NOMO-1 treated with DMSO at 0.1 percent for 48 hours (cell line): Measurements from ENCODE around the gene SEMG2.
A peak's percentile ranks its signal among the peaks of the same experiment; 100 is the strongest.

Source experiments
- DNase-seq: peaks from one replicate; lab custom pipeline; 2025; ENCODE audit not compliant: unreplicated experiment; lab: John Stamatoyannopoulos, UW

SEMG2 gene

DNA sequence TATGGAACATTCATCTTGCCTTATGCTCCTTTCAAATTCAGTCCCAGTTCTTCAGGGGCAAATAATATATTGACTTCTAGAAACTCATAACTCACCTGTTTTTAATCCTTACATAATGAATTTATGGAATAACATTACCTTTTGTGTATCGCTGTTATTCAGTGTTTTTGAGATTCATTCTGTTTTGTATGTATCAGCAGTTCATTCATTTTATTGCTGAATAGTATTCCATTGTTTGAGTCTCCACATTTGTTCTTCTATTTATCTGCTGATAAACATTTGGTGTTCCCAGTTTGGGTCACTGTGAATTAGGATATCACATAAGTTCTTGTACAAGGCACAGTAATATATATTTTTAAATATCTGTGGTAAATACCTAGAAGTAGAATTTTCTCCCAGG, 5.1 kb downstream of the SEMG2 start:
- no peak for DNase-seq

DNA sequence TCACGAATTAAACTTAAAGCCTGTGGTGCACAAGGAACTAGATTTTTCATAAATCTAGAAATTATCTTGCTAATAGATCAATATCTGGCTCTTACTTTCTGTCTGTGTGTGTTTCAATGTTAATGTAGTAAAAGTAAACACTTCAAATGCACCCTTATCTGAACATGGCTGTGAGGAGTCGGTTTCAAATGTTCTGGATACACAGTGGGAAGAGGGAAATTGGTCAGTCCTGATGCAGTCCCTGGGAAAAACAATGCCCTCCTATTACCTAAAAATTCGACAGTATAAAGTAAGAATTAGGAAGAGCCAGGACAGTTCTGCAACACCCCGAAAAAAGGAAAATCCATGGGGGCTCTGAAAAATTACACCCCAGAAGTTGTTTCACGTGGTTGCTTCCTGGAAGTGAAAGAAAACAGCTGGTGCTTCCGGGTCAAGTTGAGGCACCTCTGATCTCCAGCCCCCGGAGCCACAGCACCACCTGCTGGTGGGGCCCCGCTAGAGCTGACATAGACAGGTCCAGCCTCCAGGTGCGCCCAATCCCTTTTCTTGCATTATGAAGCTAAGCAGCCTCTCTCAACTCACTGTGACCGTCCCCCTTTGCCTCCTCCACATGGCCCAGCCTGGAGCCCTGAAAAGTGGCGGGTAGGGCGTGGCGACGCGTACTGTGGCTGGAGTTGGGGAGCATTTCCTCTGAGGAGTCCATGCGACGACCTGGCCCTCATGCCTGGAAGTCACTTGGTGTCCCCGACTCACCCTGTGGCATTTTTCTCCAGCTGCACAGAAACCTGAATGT, 8.3 kb downstream of the SEMG2 start:
- DNase-seq, result peak; percentile 16

DNA sequence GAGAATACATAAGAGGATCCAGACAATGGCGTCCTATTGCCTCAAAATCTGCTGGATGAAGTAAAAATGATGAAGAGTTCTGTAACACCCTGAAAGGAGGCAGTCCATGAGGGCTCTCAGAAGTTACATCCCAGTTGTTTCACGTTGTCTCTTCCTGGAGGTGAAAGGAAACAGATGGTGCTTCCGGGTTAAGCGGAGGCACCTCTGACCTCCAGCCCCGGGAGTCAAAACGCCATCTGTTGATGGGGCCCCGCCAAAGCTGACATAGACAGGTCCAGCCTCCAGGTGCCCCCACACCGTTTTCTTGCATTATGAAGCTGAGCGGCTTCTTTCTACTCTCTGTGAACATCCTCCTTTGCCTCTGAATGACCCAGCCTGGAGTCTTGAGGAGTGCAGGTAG, 9.5 kb downstream of the SEMG2 start:
- no peak for DNase-seq

DNA sequence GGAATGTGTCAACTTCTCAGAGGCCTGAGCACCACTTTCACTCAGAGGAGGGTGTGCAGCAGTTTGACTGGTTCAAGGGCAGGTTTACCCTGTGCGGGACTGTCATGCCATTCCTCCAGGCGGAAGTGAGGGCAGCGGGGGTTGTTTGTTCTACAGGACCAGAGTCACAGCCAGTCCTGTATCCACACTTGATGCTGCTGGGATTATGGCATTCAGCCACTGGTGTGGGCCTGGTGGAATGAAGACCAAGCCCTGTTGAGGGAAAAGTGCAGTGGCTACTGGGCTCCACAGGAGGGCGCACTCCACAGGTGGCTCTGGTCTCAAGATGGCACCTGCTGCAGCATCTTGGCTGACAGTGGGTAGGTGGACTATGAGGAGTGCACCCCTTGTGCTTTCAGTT, 14.8 kb downstream of the SEMG2 start:
- DNase-seq, result no peak

DNA sequence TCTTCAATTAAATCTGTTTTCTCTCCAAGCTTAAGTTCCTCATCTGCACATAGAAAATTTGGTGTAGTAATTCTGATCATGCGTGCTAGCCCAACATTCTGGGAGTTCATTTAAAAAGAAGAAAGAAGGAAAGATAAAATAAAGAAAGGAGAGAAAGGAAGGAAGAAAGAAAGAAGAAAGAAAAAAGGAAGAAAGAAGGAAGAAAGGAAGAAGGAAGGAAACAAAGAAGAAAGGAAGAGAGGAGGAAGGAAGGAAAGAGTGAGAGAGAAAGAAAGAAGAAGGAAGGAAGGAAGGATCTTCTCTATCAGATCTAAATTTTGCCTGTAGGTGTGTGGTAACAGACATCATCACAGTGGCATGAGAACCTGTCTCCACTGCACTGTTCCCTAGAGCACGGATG, 17.0 kb downstream of the SEMG2 start:
- DNase-seq, result no peak

DNA sequence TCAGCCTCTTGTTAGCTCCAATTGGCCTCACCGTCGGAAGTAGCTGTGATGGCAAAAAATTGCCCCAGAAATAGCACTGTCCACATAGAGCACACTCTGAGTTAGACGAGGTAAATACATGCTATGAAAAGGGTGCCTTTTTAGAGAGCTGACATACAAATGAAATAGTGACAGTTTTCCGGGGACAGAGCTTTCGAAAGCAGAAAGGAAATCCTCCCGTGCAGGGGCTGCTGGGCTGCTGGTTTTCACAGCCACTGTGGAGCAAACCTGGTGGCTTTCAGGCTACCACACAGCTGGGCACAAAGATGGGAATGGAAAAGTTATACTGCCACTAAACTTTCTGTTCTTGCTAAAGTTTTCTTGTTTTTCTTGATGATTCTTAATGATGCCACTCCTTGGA, 24.9 kb downstream of the SEMG2 start:
- DNase-seq, result no peak

DNA sequence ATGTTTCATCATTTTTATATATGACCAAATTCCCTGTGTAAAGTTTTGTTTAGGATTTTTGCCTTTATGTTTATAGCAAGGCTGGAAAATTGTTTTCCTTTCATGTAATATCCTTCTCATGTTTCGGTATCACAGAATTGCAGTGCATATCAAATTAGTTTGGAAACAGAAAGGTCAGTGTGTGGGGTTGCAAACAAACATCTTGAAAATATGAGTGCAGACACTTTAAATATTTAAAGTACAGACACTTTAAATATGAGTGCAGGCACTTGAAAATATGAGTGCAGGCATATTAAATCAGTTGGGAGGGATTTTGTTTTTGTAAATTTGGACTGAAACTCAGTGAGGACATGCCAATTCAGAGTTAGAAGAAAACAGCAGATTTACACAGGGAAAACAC, 26.7 kb downstream of the SEMG2 start:
- DNase-seq, result no peak

DNA sequence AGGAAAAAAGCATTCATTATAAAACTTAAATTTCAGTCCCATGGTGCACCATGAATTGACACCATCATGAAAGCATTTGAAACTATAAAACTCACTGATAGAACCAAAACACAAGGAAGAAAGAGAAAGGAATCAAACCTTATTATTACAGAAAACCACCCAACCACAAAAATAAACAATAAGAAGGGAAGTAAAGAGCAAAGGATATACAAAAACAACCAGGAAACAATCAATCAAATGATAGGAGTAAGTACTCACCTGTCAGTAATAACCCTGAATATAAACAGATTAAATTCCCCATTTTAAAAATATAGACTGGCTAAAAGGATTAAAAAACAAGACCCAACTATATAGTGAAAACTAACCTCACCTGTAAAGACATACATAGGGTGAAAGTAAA, 27.4 kb downstream of the SEMG2 start:
- no peak for DNase-seq

DNA sequence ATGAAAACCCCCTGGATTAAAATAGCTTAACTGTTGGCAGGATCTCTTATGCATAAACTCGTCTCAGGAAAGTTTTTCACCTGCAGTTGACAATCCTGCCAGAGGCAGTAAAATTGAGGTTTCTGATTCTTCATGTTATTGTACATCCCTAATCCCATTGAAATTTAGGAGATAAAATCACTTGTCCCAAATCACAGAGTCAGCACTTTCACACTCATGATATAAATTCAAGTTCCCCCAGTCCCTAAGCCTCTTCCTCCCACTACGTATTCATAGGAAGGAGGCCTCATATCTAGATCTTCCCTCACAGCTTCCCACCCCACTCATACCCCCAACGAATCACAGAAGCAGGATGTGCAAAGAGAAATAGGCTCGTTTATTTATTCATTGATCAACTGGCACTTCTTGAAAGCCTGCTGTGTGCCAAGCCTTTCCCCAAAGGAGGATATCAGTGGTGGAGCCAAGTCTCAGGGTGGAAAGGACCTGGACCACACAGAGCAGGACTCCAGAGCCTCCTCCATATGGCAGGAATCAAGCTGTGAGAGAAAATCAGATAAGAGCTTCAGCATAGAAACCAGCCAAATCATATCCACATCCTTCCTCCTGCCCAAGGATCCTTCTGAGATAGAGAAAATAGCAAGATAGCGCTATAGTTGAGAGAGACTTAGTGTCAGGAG, 30.8 kb downstream of the SEMG2 start:
- DNase-seq, result no peak

DNA sequence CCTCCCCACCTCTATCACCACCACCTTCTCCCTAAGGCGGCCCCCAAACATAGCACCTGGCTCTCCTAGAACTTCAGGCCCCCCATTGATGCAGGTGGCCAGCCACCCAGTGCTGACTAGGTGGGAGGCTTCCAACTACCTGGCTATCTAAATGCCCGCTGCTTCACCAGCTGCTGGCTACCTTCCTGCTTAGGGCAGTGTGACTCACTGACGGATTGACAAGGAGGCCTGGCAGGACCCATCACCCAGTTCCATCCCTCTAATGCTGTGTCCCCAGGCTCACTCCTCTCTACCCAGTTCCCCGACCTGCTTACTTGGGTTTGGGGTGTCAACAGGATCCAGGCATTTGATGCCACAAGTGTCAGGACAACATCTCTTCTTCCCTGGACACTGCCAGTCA, 32.1 kb downstream of the SEMG2 start:
- DNase-seq, result no peak

DNA sequence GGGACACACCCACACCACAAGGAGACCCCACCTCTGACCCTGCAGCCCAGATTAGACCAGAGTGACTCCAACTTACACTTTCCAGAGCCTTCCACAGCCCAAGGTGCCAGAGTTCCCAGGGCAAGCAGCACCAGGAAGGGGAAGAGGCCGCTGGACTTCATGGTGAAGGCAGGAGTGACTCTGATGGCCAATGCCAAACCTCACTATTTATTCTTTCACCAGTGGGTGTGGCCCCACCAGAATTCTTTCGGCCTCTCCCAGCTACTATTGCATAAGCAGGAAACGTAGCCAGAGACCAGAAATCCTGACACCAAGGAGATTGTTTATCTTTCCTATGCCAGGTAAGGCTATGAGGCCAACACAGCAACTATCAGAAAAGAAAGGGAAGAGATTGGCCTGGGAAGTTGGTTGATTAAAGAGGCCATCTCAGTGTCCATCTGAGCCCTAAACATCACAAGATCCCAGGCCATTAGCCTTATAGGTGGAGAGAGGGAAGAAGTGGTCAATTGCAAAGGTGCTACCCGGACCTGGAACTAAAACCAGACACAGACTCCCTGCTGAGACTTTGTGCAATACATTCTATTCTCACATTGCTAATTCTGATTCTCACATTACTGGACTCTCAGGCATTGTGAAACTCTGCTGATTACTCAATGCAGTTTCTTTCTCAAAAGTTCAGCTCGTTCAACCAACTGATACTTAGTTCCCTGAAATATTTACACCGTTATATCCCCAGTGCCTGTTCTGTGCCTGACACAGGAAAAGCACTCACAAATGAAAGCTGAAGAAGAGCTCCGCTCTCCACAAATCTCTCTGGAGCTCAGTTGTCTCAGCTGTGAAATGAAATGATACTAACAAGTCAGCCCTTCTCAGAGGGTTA, 33.5 kb downstream of the SEMG2 start, which contains the start of gene SLPI:
Gene SLPI (minus strand): TSS at position 182 of the 880 bp plus-strand sequence. CDS start 21 bp downstream, at position 161.
- peak; percentile 90 for DNase-seq

DNA sequence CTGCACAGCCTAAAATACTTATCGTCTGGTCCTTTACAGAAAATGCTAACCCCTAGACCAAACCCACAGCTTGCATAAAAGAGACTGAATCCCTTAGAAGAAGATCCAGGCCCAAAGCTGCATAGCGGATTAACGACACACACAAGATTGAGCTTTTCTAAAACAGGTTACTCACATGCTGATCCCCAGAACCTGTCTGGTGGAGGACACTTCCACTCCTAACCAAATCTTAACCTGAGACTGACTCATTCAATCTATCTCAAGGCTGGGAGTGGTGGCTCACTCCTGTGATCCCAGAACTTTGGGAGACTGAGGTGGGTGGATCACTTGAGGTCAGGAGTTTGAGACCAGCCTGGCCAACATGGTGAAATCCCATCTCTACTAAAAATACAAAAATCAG, 36.0 kb downstream of the SEMG2 start:
- DNase-seq, result no peak

DNA sequence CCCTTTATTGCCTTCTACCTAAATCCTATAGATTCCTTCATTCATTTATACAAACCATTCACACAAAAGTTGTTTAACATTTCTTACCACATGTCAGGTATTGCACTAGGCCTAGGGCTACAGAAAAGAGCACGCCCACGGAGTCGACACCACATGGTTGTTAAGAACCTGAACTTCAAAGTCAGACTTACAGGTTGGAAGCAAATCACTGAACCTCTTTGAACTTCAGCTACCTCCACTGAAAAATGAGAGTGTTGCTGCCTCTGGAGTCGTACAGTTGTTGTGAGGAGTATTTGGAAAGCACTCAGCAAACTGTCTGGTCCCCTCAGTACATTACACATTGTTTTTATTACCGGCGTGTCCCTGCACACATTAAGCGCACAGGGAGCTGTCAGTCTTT, 36.5 kb downstream of the SEMG2 start:
- no peak for DNase-seq

DNA sequence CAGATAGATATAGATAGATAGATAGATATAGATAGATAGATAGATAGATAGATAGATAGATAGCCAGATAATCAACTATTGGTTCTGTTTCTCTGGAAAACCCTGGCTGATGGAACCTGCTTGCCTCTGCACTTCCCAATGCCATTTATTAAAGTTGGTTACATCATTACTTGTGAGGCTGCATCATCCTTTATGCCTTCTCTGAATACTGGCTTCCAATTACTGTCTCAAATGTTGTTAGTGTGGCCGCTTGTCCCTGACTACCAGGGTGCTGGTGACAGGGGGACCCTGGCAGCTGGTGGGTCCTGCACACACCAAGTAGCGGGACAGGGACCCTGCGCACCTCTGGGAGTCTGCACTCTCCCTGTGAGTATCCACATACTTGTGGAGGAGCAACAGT, 37.1 kb downstream of the SEMG2 start:
- no peak for DNase-seq

DNA sequence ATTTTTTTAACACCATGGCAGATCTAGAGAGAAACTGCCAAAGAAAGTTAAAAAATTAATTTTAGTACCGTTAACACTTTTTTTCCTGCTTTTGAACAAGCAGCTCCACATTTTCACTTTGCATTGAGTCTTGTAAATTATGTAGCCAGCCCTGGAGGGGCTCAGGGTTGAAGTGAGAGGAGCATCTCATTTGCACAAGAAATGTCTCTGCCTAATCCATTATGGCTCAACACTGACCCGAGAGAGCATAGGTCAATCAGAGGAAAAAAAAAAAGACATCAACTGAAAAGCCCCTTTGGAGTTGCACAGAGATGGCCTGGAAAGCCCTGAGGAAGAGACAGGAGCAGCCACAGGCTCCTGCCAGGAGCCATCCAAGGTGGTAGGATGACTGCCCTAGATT, 37.5 kb downstream of the SEMG2 start:
- no peak for DNase-seq

DNA sequence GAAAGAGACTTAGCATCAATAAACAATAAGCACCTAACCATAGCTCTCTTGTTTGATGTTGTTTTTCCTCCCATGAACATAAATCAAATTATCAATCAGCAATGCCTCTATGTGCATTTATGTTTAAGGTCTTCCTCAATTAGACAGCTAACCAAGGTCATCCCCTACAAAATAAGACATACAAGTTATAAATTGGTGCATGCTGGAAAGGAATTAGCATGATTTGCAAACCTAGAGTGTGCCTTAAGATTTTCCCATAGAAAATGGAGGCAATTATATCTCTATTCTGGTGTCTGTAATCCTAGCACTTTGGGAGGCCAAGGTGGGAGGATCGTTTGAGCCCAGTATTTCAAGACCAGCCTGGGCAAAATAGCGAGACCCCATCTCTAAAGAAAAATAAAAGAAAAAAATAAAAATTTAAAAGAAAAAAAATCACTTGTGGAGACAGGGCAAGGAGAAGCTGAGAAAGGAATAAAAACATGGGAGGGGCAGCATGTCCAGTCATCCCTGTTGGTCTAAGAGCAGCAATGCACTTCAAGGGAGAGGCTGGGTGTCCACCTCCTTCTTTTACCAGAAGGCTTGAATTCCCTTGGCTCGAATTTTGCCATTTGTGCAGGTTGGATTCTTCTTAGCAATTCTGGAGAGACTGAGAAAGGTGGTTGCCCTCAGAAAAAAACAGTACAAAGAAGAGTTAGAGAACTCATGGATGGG, 42.5 kb downstream of the SEMG2 start:
- no peak for DNase-seq

DNA sequence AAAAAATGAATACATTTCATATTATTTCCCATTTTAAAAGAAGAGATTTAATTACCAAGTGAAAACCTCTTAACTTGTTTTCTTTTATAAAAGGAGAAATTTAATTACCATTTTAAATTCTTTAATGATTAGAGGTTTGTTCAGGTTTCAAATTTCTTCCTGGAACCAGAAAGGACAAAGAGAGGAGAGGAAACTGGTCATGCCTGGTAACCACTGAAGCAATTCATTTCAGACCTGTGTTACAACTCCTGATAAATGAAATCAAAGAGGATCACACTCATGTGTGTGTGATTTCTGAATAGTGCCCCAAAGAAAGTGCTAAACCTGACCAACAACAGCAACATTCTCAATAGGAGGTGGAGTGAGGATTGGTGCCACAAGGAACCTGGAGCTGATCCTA, 45.8 kb downstream of the SEMG2 start:
- no peak for DNase-seq

DNA sequence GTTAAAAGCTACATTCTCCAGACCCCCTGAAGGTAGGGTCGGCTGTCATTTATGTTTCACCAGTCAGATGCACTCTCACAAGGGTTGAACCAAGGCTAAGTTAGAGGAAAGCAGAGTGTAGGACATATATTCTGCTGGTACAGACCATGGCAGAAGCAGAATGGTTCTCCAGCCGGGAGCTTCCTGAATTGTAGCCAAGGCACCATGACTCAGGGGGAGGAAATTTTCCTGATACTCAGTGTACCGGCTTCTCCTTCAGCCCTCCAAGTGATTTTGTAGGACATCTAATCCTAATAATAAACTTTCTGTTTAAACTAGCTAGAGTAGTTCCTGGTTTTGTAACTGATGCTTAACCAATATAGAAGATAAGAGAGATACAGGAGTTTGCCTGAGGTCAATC, 47.4 kb downstream of the SEMG2 start:
- no peak for DNase-seq

DNA sequence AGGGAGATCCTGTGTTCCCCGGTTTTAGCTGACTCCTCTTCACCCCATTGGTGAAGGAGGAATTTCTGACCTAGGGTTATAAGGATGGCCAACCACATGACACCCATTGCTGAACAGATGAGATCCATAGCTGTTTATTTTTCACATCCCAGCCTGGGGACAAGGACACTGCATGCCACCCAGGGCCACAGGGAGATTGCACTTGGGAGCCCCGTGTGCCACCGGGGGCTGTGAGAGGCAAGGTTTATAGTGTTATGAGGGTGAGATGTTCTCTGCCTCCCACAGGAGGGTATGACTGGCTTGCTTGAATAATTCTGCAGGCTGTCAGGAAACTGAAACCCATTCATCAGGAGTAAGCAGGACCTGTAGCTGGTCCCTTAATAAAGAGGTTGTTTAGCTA, 47.9 kb downstream of the SEMG2 start:
- no peak for DNase-seq

DNA sequence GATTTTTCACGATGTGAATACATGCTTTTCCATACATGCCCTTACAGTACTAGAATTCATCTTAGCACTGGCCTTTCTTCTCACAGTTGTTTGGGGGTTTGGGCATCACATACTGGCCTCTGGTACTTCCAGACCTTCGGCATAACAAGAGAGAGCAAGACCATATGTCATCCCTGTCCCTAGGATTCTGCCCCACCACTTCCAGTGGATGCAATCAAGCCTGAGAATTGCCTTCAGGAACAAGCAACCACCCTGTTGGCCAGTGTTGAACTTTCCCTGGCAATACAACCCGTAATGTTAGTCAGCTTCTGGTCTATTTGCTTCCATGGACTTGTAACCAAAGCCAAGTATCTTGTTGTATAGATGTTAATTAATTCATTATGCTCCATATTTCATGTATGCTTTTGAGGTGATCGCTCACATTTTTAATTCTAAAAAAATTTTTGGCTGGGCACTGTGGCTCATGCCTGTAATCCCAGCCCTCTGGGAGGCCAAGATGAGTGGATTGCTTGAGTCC, 48.6 kb downstream of the SEMG2 start:
- no peak for DNase-seq
